Psoas muscle (tissue), 8 donors: ENCODE measurements around the gene NPTN. TPM values are rescaled to one million over a fixed set of nuclear protein-coding genes. Genes with fewer than 3 reads are reported as not detected.
A peak's percentile ranks its signal among the peaks of the same experiment; 100 is the strongest.

ENCODE experiments used
- ATAC-seq, 4 donors: fragments of 200-7000 bp; cut with Tn5 transposase; one replicate each; pipeline ENCODE4 v1.9.1; 2020; ENCODE audit warnings: moderate library complexity in 3 of 4, mild to moderate bottlenecking in 2 of 4
- DNase-seq, 2 donors: peaks; one replicate each; pipeline ENCODE4 v3.0.0-alpha.2; 2020
- H3K27ac ChIP-seq: fragments of 200-600 bp; one replicate; pipeline ENCODE4 v1.8.0; 2022
- H3K27me3 ChIP-seq, 3 donors: fragments of 200-600 bp in 1 of 3; one replicate each; pipeline versions ENCODE4 v1.6.1 to v1.8.0; 2013 to 2022; ENCODE audit warnings: low read length in 2 of 3, mild to moderate bottlenecking in 2 of 3, moderate library complexity in 1 of 3; ENCODE audit not compliant: insufficient read depth in 3 of 3
- H3K36me3 ChIP-seq, 2 donors: fragments of 200-600 bp in 1 of 2; one replicate each; pipeline versions ENCODE4 v1.6.1 to v1.8.0; 2013 to 2022; ENCODE audit warnings: low read depth in 1 of 2, mild to moderate bottlenecking in 1 of 2, moderate library complexity in 1 of 2; ENCODE audit not compliant: insufficient read depth in 1 of 2
- H3K4me1 ChIP-seq: fragments of 200-600 bp; one replicate; pipeline ENCODE4 v1.8.0; 2022
- H3K4me3 ChIP-seq: fragments of 200-600 bp; one replicate; pipeline ENCODE4 v1.8.0; 2022; ENCODE audit warnings: mild to moderate bottlenecking
- H3K9me3 ChIP-seq: fragments of 200-600 bp; one replicate; pipeline ENCODE4 v1.8.0; 2022
- CTCF ChIP-seq: fragments of 200-600 bp; IDR thresholded peaks from one replicate; pipeline ENCODE4 v1.8.0; 2022; ENCODE audit warnings: antibody characterized with exemption
- WGBS, 3 donors: extraction: QIAGEN DNeasy Blood & Tissue Kit; methylation state at CpG; one replicate each; pipeline versions ENCODE4 v1.1.6 to v1.1.7; 2013; 5-methylcytosine and 5-hydroxymethylcytosine counted together
- intact Hi-C, 2 donors: fragments of 100-400 bp; cut with DNase I; formaldehyde crosslinking; loops; one replicate each; pipeline versions ENCODE4 v1.11.0 to v1.14.2; 2022
- polyA plus RNA-seq, 3 donors: library from polyadenylated mRNA; stranded (reverse); fragments of 200-250 nt; gene quantifications; one replicate each; pipeline ENCODE4 v1.2.3, GENCODE V29; 2013
- total RNA-seq, 4 donors: library from RNA; stranded (reverse); fragmentation: NEBNext Ultra II Directional in 2 of 4; extraction: Animal tissue kit (Norgen Biotek cat#: 25700) in 2 of 4; gene quantifications; one replicate each; pipeline versions ENCODE4 v1.2.1 to v1.2.4, GENCODE V29; 2021 to 2023
- donor health status: healthy with polysubstance abuse.
- donor health status: DM: no; HTN: no; CAD: no; lungs with moderate emphysema.
- donor health status: Bipolar disorder and iron deficiency.
- donor health status: healthy.
- donor health status: DM: yes; HTN: yes; CAD: no.
- donor health status: DM: no; HTN: no; CAD: no.
- donor health status: DM: no; HTN: no; CAD: no.
- donor health status: DM: yes; HTN: yes; CAD: no.

Gene NPTN
- total and polyA plus RNA-seq, 7 donors = 26.3 to 41.1 (median 32.1) TPM

- Histone ChIP-seq H3K36me3 (no peaks in the 10 kb centered on the region), H3K27ac (peak overlapping the region; percentile 57), H3K9me3 (no peaks in the 10 kb centered on the region), H3K27me3 (no peaks in the 10 kb centered on the region), H3K4me1 (peaks cover 65% of the 10 kb centered on the region), H3K4me3 (peak overlapping the region; percentile 85)
- ATAC-seq (no peak), DNase-seq (no peak)
- TF ChIP-seq CTCF = no peak
- intact Hi-C loops = loop anchor here in 1 of 2 donors (5.0 kb wide), 1 partner anchor 34 kb away; no protein-coding TSS in a partner anchor
- WGBS, 3 donors = 8 to 18% (median 10%) methylated on average over 4 of the region's 4 CpGs
Measured at GRCh38 chr15:73630921-73631362, 2.2 kb downstream of the NPTN start.

- Histone ChIP-seq H3K27me3 (no peaks in the 10 kb centered on the region), H3K4me3 (no peak overlapping the region), H3K27ac (peak overlapping the region; percentile 57), H3K4me1 (peaks cover 76% of the 10 kb centered on the region), H3K9me3 (no peaks in the 10 kb centered on the region), H3K36me3 (no peaks in the 10 kb centered on the region)
- DNase-seq (no peak), ATAC-seq (no peak)
- 39 to 47% (median 40%) methylated on average over 2 of the region's 2 CpGs for WGBS, 3 donors
- no peak for TF ChIP-seq CTCF
- intact Hi-C loops = loop anchor here in 1 of 2 donors (5.0 kb wide), 1 partner anchor 33 kb away; no protein-coding TSS in a partner anchor
Measured at GRCh38 chr15:73629798-73630429, 3.3 kb downstream of the NPTN start.

DNA sequence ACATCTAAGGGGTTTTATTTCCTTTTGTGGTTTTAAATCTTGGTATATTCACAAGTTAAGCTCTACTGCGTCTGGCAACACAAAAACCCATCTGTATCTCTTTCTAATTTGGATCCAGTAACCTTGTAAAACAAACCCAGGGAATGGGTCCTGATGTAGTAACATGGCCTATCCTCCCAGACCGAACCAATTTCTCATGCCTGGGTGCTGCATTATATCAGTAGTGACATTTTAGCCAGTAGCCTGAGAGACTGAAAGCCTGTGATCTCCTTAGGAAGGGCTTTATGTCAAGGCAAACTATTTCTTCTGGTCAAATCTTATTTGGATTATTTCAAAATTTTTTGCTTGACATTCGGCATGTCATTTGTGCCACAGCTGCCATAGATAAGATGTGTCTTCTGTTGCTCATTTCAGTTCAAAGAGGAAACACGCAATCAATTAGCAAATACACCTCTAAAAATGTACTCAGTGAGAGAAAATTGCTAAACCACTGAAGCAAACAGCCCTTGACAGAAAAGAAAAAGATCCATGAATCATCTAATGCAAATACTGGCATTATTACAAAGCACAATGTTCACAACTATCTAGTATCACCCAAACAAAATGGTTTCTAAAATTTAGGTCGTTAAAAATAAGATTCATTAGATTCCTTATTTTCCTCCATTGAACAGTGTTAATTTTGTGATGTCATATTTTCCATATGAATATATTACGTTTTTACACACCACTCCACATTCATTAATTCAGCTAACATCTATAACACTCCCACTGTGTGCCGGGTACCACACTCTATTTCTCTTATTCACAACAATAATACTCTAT lies 4.0 kb downstream of the NPTN start:
- peaks cover 83% of the 10 kb centered on the region for H3K4me1 ChIP-seq

DNA sequence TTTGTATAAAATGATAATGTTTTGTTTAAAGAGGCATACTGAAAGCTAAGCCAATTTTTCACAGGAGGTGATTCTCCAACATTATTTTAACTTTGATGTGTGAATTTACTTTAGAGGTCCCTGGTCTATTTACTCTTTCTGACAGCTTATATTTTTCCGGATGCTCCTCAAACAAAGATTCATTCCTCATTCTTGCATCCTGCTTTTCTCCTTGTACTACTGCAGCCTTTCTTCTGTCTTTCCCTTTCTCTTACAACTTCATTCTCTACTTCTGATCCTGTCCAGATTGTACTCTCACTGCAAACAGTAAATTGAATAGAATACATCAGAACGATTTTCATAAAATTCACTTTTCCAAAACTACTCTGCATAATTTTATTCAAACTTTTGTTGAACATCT lies 5.1 kb downstream of the NPTN start:
- no peak overlapping the region for H3K4me3 ChIP-seq
- peaks cover 87% of the 10 kb centered on the region for H3K4me1 ChIP-seq
- 48 to 57% (median 48%) methylated on average over 2 of the region's 2 CpGs for WGBS, 3 donors

More for the DNA sequence above, 4.0 kb downstream of the NPTN start:
- H3K27ac ChIP-seq = no peak overlapping the region
- TF ChIP-seq CTCF = no peak
- WGBS, 3 donors = 73 to 84% (median 74%) methylated on average over 7 of the region's 7 CpGs
- H3K9me3 ChIP-seq = no peaks in the 10 kb centered on the region
- DNase-seq (no peak), ATAC-seq (no peak)
- intact Hi-C loops = no loop called here
- H3K4me3 ChIP-seq = no peak overlapping the region
- H3K36me3 ChIP-seq = no peaks in the 10 kb centered on the region
- no peaks in the 10 kb centered on the region for H3K27me3 ChIP-seq

More for the DNA sequence above, 5.1 kb downstream of the NPTN start:
- H3K27me3 ChIP-seq = no peaks in the 10 kb centered on the region
- no peak for DNase-seq
- H3K27ac ChIP-seq = no peak overlapping the region
- intact Hi-C loops = no loop called here
- no peak for ATAC-seq
- H3K36me3 ChIP-seq = no peaks in the 10 kb centered on the region
- no peaks in the 10 kb centered on the region for H3K9me3 ChIP-seq
- TF ChIP-seq CTCF = no peak
